ENCODE results near the gene VCAN.

VCAN gene

DNA sequence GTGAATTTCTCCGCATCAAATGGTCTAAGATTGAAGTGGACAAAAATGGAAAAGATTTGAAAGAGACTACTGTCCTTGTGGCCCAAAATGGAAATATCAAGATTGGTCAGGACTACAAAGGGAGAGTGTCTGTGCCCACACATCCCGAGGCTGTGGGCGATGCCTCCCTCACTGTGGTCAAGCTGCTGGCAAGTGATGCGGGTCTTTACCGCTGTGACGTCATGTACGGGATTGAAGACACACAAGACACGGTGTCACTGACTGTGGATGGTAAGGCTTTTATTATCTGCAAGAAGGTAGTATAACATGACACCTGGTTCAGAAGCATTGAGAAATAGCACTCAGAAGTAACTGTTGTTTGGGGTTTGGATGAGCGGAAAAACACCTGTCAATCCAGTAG is 18.7 kb downstream of the VCAN start:
- H3K9me3 Mint-ChIP-seq = peaks cover 4% of the 10 kb centered on the region
- H3K4me1 Mint-ChIP-seq = no peaks in the 10 kb centered on the region
- no peak overlapping the region for H3K4me3 Mint-ChIP-seq
- H3K36me3 Mint-ChIP-seq (ENCODE audit: insufficient read depth) = no peaks in the 10 kb centered on the region
- H3K27me3 Mint-ChIP-seq = no peaks in the 10 kb centered on the region
- DNase-seq (ENCODE audit: low spot score in 2 of 2) = no peak
- ATAC-seq (replicated peaks; ENCODE audit: extremely low read depth, poor library complexity, severe bottlenecking) = no peak
- H3K27ac Mint-ChIP-seq (ENCODE audit: low read depth) = no peak overlapping the region

DNA sequence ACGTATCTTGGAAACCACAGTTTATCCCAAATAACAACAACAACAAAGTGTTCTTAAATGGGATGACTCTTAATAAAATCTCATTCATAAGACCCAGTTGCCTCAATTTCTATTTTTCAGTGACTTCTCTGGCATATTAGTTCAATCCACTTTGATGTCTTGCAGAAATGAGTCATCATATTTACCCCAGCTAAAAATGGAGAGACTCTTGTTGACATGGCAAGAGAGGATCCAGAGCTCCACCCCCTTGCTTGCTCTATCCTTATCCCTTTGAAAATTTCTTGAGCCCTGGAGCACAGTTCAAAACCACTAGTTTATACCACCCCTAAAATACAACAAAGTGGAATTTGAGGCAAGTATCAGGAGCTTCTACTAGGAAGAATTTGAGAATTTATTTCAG is 20.8 kb downstream of the VCAN start:
- H3K4me1 Mint-ChIP-seq = no peaks in the 10 kb centered on the region
- no peaks in the 10 kb centered on the region for H3K27me3 Mint-ChIP-seq
- H3K4me3 Mint-ChIP-seq = no peak overlapping the region
- DNase-seq (ENCODE audit: low spot score in 2 of 2) (no peak), ATAC-seq (replicated peaks; ENCODE audit: extremely low read depth, poor library complexity, severe bottlenecking) (no peak)
- H3K9me3 Mint-ChIP-seq = no peaks in the 10 kb centered on the region
- no peaks in the 10 kb centered on the region for H3K36me3 Mint-ChIP-seq (ENCODE audit: insufficient read depth)
- no peak overlapping the region for H3K27ac Mint-ChIP-seq (ENCODE audit: low read depth)

DNA sequence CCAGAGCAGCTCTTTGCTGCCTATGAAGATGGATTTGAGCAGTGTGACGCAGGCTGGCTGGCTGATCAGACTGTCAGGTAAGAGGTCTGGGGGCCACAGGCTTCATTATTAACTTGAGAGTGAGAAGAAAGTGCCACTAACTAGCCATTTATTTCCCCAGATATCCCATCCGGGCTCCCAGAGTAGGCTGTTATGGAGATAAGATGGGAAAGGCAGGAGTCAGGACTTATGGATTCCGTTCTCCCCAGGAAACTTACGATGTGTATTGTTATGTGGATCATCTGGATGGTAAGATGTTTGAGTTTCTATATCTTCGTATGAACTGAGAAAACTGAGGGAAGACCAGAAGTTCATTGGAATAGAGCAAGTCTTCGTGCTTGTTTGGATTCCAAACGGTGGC is 22.1 kb downstream of the VCAN start:
- H3K27me3 Mint-ChIP-seq = no peaks in the 10 kb centered on the region
- no peak overlapping the region for H3K4me3 Mint-ChIP-seq
- H3K36me3 Mint-ChIP-seq (ENCODE audit: insufficient read depth) = no peaks in the 10 kb centered on the region
- H3K9me3 Mint-ChIP-seq = no peaks in the 10 kb centered on the region
- no peak for DNase-seq (ENCODE audit: low spot score in 2 of 2)
- no peak overlapping the region for H3K27ac Mint-ChIP-seq (ENCODE audit: low read depth)
- H3K4me1 Mint-ChIP-seq = no peaks in the 10 kb centered on the region
- ATAC-seq (replicated peaks; ENCODE audit: extremely low read depth, poor library complexity, severe bottlenecking) = no peak

DNA sequence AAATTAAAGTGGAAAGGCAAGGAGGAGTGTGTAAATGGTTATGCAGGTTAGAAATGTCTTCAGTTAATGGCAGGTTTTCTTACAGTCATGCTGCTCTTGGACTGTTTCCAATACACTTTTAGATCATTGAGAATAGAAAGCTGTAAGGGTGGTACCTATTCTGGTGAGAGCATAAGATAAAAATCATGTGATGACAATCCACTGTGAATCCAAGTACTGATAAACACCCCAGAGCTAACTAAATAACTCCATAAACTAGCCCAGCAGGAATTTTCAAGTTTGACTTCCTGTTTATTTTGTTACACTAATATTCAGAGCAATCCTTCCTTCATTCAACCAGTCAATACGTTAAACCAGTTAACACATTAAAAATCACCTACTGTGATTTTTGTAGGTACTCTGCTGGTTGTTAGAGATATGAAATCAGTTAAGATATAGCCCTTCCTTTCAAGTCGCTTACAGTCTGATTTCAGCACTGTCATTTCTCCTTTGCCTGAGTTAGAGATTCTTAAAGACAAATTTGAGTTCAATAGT is 22.6 kb downstream of the VCAN start:
- no peaks in the 10 kb centered on the region for H3K36me3 Mint-ChIP-seq (ENCODE audit: insufficient read depth)

DNA sequence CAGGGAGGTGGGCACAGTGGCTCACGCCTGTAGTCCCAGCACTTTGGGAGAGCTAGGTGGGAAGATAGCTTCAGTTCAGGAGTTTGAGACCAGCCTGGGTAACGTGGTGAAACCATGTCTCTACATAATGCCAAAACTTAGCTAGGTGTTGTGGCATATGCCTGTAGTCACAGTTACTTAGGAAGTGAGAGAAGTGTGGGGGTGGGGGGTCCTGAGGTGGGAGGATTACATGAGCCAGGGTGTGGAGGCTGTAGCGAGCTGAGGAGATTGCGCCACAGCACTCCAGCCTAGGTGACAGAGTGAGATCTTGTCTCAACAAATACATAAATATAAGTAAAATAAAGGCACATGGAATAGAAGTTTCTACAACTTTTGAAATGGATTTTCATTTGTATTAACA is 23.1 kb downstream of the VCAN start:
- no peak for DNase-seq (ENCODE audit: low spot score in 2 of 2)
- no peaks in the 10 kb centered on the region for H3K9me3 Mint-ChIP-seq
- H3K27me3 Mint-ChIP-seq = no peaks in the 10 kb centered on the region
- H3K4me1 Mint-ChIP-seq = no peaks in the 10 kb centered on the region
- no peak for ATAC-seq (replicated peaks; ENCODE audit: extremely low read depth, poor library complexity, severe bottlenecking)
- H3K36me3 Mint-ChIP-seq (ENCODE audit: insufficient read depth) = no peaks in the 10 kb centered on the region
- H3K27ac Mint-ChIP-seq (ENCODE audit: low read depth) = no peak overlapping the region
- H3K4me3 Mint-ChIP-seq = no peak overlapping the region

More for the DNA sequence above, 22.6 kb downstream of the VCAN start:
- Mint-ChIP-seq H3K4me3 (no peak overlapping the region), H3K4me1 (no peaks in the 10 kb centered on the region), H3K9me3 (no peaks in the 10 kb centered on the region), H3K27me3 (no peaks in the 10 kb centered on the region), H3K27ac (ENCODE audit: low read depth) (no peak overlapping the region)
- DNase-seq (ENCODE audit: low spot score in 2 of 2) (no peak), ATAC-seq (replicated peaks; ENCODE audit: extremely low read depth, poor library complexity, severe bottlenecking) (no peak)

DNA sequence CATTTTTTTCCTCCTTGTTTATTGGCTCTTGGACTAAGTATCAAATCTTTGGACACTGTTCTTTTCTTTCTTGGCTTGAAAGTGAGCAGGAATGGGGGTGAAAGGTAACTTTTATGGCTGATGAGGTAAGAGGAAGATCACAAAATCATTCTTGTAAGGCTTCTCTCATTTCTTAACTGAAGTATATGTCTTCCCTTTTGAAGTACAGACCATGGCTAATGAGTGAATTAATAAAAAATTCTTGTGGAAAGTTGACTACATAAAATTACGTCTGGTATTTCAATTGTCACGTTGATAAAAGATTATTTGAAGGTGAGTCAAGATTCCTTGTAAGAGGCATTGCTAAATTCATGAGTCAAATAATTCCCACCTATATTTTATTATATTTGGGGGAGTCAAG is 25.1 kb downstream of the VCAN start:
- no peak overlapping the region for H3K27ac Mint-ChIP-seq (ENCODE audit: low read depth)
- no peaks in the 10 kb centered on the region for H3K4me1 Mint-ChIP-seq
- H3K9me3 Mint-ChIP-seq = no peaks in the 10 kb centered on the region
- no peaks in the 10 kb centered on the region for H3K36me3 Mint-ChIP-seq (ENCODE audit: insufficient read depth)
- ATAC-seq (replicated peaks; ENCODE audit: extremely low read depth, poor library complexity, severe bottlenecking) = no peak
- H3K27me3 Mint-ChIP-seq = no peaks in the 10 kb centered on the region
- H3K4me3 Mint-ChIP-seq = no peak overlapping the region
- DNase-seq (ENCODE audit: low spot score in 2 of 2) = no peak

DNA sequence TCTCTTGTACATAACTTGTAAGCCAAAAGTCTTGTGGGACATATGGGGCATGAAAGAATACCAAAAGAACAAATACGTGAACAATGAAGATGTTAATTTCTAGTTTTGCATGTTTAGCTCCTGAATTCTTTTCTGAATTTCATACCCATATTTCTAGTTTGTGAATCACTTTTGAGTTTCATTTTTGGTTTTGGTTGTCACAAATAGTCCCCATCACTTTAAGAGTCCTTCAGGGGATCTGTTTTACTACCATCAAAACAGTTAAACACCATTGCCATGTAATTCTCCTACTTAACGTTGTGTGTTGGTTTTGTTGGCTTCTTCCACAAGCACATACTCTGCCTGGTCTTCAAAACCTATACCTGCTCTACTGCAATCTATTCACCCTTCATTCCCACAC is 27.0 kb downstream of the VCAN start:
- Mint-ChIP-seq H3K4me3 (no peak overlapping the region), H3K36me3 (ENCODE audit: insufficient read depth) (no peaks in the 10 kb centered on the region)

DNA sequence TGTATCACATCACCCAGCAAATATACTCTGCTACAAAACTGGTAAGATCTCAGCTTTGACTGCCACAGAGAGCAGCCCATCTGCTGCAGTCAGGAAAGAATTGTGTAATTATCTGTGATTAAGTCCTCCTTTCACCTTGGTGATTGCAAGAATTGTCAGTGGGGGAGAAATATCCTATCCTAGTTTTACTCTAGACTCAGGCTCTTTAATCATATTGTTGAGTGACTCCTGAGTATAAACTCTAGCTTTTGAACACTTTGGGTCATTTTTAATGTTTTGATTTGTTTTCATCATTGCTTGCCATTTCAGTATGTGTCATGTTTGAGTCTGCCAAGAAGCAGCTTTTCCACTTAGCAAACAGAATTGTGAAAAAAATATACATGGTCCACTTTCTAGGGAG is 32.1 kb downstream of the VCAN start:
- H3K27ac Mint-ChIP-seq (ENCODE audit: low read depth) = no peak overlapping the region
- H3K4me3 Mint-ChIP-seq = no peak overlapping the region
- no peaks in the 10 kb centered on the region for H3K36me3 Mint-ChIP-seq (ENCODE audit: insufficient read depth)
- H3K4me1 Mint-ChIP-seq = no peaks in the 10 kb centered on the region
- no peak for DNase-seq (ENCODE audit: low spot score in 2 of 2)
- H3K9me3 Mint-ChIP-seq = no peaks in the 10 kb centered on the region
- no peaks in the 10 kb centered on the region for H3K27me3 Mint-ChIP-seq
- no peak for ATAC-seq (replicated peaks; ENCODE audit: extremely low read depth, poor library complexity, severe bottlenecking)

More for the DNA sequence above, 27.0 kb downstream of the VCAN start:
- no peak overlapping the region for H3K27ac Mint-ChIP-seq (ENCODE audit: low read depth)
- no peaks in the 10 kb centered on the region for H3K27me3 Mint-ChIP-seq
- H3K9me3 Mint-ChIP-seq = no peaks in the 10 kb centered on the region
- ATAC-seq (replicated peaks; ENCODE audit: extremely low read depth, poor library complexity, severe bottlenecking) (no peak), DNase-seq (ENCODE audit: low spot score in 2 of 2) (no peak)
- no peaks in the 10 kb centered on the region for H3K4me1 Mint-ChIP-seq

DNA sequence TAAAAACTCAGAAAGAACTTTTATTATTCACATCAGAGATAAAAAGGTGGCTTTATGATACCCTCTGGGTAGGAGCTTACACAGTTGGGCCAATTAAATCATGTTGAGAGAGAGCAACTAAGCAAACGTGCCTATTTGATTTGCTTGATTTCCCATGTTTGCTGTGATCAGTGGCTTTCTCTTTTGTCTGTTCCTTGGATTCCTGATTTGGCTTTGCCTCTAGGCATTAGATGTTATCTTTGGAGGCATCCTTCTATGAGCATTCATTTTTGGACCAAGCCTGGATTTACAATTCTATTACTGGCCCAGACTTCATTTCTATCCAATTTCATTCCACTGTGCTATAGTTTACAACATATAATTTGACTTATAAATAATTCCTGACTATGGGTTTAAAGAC is 35.9 kb downstream of the VCAN start:
- Mint-ChIP-seq H3K27ac (ENCODE audit: low read depth) (no peak overlapping the region), H3K4me3 (no peak overlapping the region), H3K36me3 (ENCODE audit: insufficient read depth) (no peaks in the 10 kb centered on the region), H3K9me3 (no peaks in the 10 kb centered on the region), H3K27me3 (no peaks in the 10 kb centered on the region), H3K4me1 (no peaks in the 10 kb centered on the region)
- ATAC-seq (replicated peaks; ENCODE audit: extremely low read depth, poor library complexity, severe bottlenecking) (no peak), DNase-seq (ENCODE audit: low spot score in 2 of 2) (no peak)

DNA sequence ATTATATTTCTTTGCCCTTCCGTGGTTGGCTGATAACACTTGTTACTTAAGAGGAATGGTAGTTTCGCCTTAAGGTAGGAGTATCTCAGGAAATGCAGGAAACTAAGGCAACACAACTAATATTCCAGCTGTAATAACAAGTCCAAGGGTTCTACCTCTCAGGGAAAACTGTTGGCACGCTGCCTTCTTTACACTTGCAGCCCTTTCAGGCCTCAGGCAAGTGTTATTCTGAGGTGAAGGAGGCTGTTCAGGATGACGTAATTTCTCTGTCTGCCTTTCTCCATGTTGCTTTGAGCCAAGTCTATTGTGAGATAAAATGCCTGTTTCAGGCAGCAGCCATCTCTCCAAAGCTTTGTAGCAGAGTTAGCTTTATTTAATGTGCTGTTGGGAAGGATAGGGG is 38.0 kb downstream of the VCAN start:
- no peak for ATAC-seq (replicated peaks; ENCODE audit: extremely low read depth, poor library complexity, severe bottlenecking)
- DNase-seq (ENCODE audit: low spot score in 2 of 2) = no peak
- Mint-ChIP-seq H3K27ac (ENCODE audit: low read depth) (no peak overlapping the region), H3K27me3 (no peaks in the 10 kb centered on the region), H3K4me3 (no peak overlapping the region), H3K9me3 (no peaks in the 10 kb centered on the region), H3K4me1 (no peaks in the 10 kb centered on the region), H3K36me3 (ENCODE audit: insufficient read depth) (no peaks in the 10 kb centered on the region)

DNA sequence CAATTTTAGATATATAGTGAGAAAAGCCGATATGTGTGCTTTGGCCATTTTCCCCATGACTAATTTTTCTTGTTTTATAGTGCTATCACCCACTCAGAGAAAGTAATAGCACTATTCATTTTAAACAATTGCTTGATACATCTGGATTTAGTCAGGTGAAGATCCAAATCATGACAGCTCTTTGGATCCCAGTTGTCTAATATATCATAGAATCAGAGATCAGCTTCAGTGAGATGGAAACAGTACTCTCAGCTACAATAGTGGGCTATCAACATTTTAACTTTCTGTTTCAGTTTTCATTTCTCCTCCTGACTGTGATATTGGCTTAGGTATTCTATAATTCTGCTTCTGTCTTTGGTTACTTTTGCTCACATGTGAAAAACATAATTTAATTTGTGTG is 38.7 kb downstream of the VCAN start:
- H3K36me3 Mint-ChIP-seq (ENCODE audit: insufficient read depth) = no peaks in the 10 kb centered on the region
- H3K27ac Mint-ChIP-seq (ENCODE audit: low read depth) = no peak overlapping the region
- ATAC-seq (replicated peaks; ENCODE audit: extremely low read depth, poor library complexity, severe bottlenecking) = no peak
- no peak for DNase-seq (ENCODE audit: low spot score in 2 of 2)
- no peaks in the 10 kb centered on the region for H3K9me3 Mint-ChIP-seq
- no peaks in the 10 kb centered on the region for H3K4me1 Mint-ChIP-seq
- no peaks in the 10 kb centered on the region for H3K27me3 Mint-ChIP-seq
- H3K4me3 Mint-ChIP-seq = no peak overlapping the region

DNA sequence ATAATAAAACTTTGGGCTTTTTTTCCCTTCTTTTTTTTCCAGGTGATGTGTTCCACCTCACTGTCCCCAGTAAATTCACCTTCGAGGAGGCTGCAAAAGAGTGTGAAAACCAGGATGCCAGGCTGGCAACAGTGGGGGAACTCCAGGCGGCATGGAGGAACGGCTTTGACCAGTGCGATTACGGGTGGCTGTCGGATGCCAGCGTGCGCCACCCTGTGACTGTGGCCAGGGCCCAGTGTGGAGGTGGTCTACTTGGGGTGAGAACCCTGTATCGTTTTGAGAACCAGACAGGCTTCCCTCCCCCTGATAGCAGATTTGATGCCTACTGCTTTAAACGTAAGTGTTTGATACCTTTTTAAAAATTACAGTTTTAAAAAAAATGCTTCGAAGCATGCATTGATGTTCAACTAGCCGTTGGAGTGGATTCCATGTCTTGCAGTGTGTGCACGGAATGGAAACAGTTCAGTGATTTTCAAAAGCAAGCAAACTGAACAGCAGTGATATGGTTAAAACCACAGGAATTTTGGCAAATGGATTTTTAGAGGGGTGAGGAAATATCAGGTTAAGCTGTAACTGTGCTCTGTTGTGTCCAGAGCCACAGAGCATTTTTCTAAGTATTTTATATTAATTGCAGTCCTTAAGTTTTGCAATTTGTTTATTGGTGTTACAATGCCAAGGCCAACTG is 40.7 kb downstream of the VCAN start:
- Mint-ChIP-seq H3K27ac (ENCODE audit: low read depth) (no peak overlapping the region), H3K9me3 (no peaks in the 10 kb centered on the region), H3K27me3 (no peaks in the 10 kb centered on the region), H3K4me3 (no peak overlapping the region), H3K36me3 (ENCODE audit: insufficient read depth) (no peaks in the 10 kb centered on the region), H3K4me1 (no peaks in the 10 kb centered on the region)
- DNase-seq (ENCODE audit: low spot score in 2 of 2) (no peak), ATAC-seq (replicated peaks; ENCODE audit: extremely low read depth, poor library complexity, severe bottlenecking) (no peak)

DNA sequence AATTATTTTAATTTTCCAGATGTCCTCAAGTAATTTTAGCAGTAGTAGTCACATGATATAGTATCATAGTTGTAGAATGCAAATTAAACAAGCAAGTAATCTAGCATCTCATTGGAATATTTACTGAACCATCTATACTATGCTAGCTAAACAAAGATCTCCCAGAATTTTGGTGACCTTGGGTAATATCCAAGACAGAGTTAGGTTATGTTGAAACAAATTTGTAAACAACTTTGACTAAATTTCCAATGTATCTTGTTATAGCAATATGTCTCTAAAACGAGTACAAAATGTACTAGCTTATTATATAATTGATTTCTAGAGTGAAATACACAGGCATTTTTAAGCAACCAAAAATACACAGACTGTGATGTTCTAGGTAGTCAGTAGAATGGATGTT is 41.5 kb downstream of the VCAN start:
- no peaks in the 10 kb centered on the region for H3K27me3 Mint-ChIP-seq
- DNase-seq (ENCODE audit: low spot score in 2 of 2) = no peak
- ATAC-seq (replicated peaks; ENCODE audit: extremely low read depth, poor library complexity, severe bottlenecking) = no peak
- no peak overlapping the region for H3K4me3 Mint-ChIP-seq
- H3K4me1 Mint-ChIP-seq = no peaks in the 10 kb centered on the region
- H3K36me3 Mint-ChIP-seq (ENCODE audit: insufficient read depth) = no peaks in the 10 kb centered on the region
- no peaks in the 10 kb centered on the region for H3K9me3 Mint-ChIP-seq
- no peak overlapping the region for H3K27ac Mint-ChIP-seq (ENCODE audit: low read depth)

Data from central memory CD8-positive, alpha-beta T cell (primary cell).